ENCODE measurements around the gene XXYLT1. TPM values are rescaled to one million over a fixed set of nuclear protein-coding genes. Genes with fewer than 3 reads are reported as not detected.

The XXYLT1 gene
- total and polyA plus RNA-seq, 7 donors = 2.5 to 13.8 (median 11.1) TPM

GRCh38 chr3:195103623-195104022 lies 167.3 kb downstream of the XXYLT1 start:
- Histone ChIP-seq H3K27me3 (no peaks in the 10 kb centered on the region), H3K4me1 (peaks cover 0 to 22% (median 11%) of the 10 kb centered on the region in 4 donors), H3K27ac (peak overlapping the region in 3 of 4 donors; percentile 42 to 83 (median 73)), H3K9me3 (no peaks in the 10 kb centered on the region), H3K36me3 (no peaks in the 10 kb centered on the region), H3K4me3 (no peak overlapping the region)
- no peak for TF ChIP-seq POLR2AphosphoS5 (IDR thresholded peaks at IDR 0.05)
- no peak for TF ChIP-seq EP300 (IDR thresholded peaks at IDR 0.05)
- no peak for TF ChIP-seq POLR2A (IDR thresholded peaks at IDR 0.05)
- TF ChIP-seq CTCF (IDR thresholded peaks at IDR 0.05) = no peak
- DNase-seq = peak; percentile 4
- WGBS, 2 donors = 87 to 89% methylated on average over 2 of the region's 2 CpGs
- intact Hi-C loops (cut with DNase I) = loop anchor here (1.0 to 5.0 kb wide), 3 partner anchors 101 to 421 kb away; no protein-coding TSS in a partner anchor

- no peak for TF ChIP-seq CTCF (IDR thresholded peaks at IDR 0.05)
- peak in 2 of 4 donors; percentile 46 to 71 for TF ChIP-seq EP300 (IDR thresholded peaks at IDR 0.05)
- peak; percentile 35 to 79 (median 62) for TF ChIP-seq POLR2AphosphoS5 (IDR thresholded peaks at IDR 0.05)
- WGBS, 2 donors = 64 to 80% methylated on average over 32 of the region's 32 CpGs
- no peaks in the 10 kb centered on the region for H3K36me3 ChIP-seq
- peak overlapping the region in 3 of 4 donors; percentile 42 to 83 (median 73) for H3K27ac ChIP-seq
- H3K4me1 ChIP-seq = peaks cover 0 to 22% (median 11%) of the 10 kb centered on the region in 4 donors
- DNase-seq = peak; percentile 55
- H3K9me3 ChIP-seq = no peaks in the 10 kb centered on the region
- no peak overlapping the region for H3K4me3 ChIP-seq
- no peaks in the 10 kb centered on the region for H3K27me3 ChIP-seq
- intact Hi-C loops (cut with DNase I) = loop anchor here (1.0 to 5.0 kb wide), 3 partner anchors 101 to 421 kb away; no protein-coding TSS in a partner anchor
These were observed 168.1 kb downstream of the XXYLT1 start for GRCh38 chr3:195102609-195103467.

- Histone ChIP-seq H3K9me3 (no peaks in the 10 kb centered on the region), H3K27ac (peak overlapping the region in 3 of 4 donors; percentile 37 to 83 (median 73)), H3K4me1 (peaks cover 0 to 22% (median 11%) of the 10 kb centered on the region in 4 donors), H3K36me3 (no peaks in the 10 kb centered on the region), H3K4me3 (no peak overlapping the region), H3K27me3 (no peaks in the 10 kb centered on the region)
- intact Hi-C loops (cut with DNase I) = loop anchor here (5.0 kb wide), 2 partner anchors 100 to 330 kb away; no protein-coding TSS in a partner anchor
- 83 to 84% methylated on average over 13 of the region's 13 CpGs for WGBS, 2 donors
- DNase-seq = no peak
- TF ChIP-seq POLR2A (IDR thresholded peaks at IDR 0.05) (no peak), POLR2AphosphoS5 (IDR thresholded peaks at IDR 0.05) (no peak), CTCF (IDR thresholded peaks at IDR 0.05) (no peak), EP300 (IDR thresholded peaks at IDR 0.05) (no peak)
These were observed 168.9 kb downstream of the XXYLT1 start for GRCh38 chr3:195101927-195102608.

- 73 to 82% methylated on average over 8 of the region's 8 CpGs for WGBS, 2 donors
- Histone ChIP-seq H3K36me3 (no peaks in the 10 kb centered on the region), H3K4me3 (no peak overlapping the region), H3K27ac (peak overlapping the region in 1 of 4 donors; percentile 83), H3K9me3 (no peaks in the 10 kb centered on the region), H3K27me3 (no peaks in the 10 kb centered on the region), H3K4me1 (peaks cover 0 to 15% (median 7%) of the 10 kb centered on the region in 4 donors)
- no peak for TF ChIP-seq CTCF (IDR thresholded peaks at IDR 0.05)
- no peak for TF ChIP-seq EP300 (IDR thresholded peaks at IDR 0.05)
- no peak for TF ChIP-seq POLR2A (IDR thresholded peaks at IDR 0.05)
- no peak for TF ChIP-seq POLR2AphosphoS5 (IDR thresholded peaks at IDR 0.05)
- intact Hi-C loops (cut with DNase I) = loop anchor here (5.0 kb wide), 2 partner anchors 99 to 329 kb away; no protein-coding TSS in a partner anchor
- no peak for DNase-seq
These were observed 169.9 kb downstream of the XXYLT1 start for GRCh38 chr3:195101001-195101583.
